WTC11 (cell line): Measurements from ENCODE around the gene TOM1L2. TPM values are rescaled to one million over a fixed set of nuclear protein-coding genes. Genes with fewer than 3 reads are reported as not detected.
A peak's percentile ranks its signal among the peaks of the same experiment; 100 is the strongest.

Experiments
- ATAC-seq: fragments of 200-7000 bp; cut with Tn5 transposase; 2 replicates; pipeline ENCODE4 v1.10.0; 2021; ENCODE audit warnings: mild to moderate bottlenecking, moderate library complexity
- CTCF ChIA-PET: fragments of 300-600 bp; sonication (Branson Sonifier 250); formaldehyde crosslinking; loops from one replicate; lab custom pipeline; 2021; ENCODE audit warnings: antibody characterized with exemption; lab: Charles Lee
- POLR2A ChIA-PET: fragments of 350-600 bp; sonication (Branson Sonifier 250); formaldehyde crosslinking; loops from one replicate; lab custom pipeline; 2021; ENCODE audit warnings: antibody characterized with exemption; lab: Charles Lee
- DNase-seq: peaks from one replicate; pipeline ENCODE4 v3.0.0; 2021; ENCODE audit warnings: low spot score
- H3K27ac Mint-ChIP-seq: 2 replicates; pipeline ENCODE4 v1.8.0; 2021; ENCODE audit warnings: mixed read lengths
- H3K27me3 Mint-ChIP-seq: 2 replicates; pipeline ENCODE4 v1.8.0; 2021; ENCODE audit warnings: low read depth, mild to moderate bottlenecking, moderate library complexity, mixed read lengths
- H3K36me3 Mint-ChIP-seq: 2 replicates; pipeline ENCODE4 v1.8.0; 2021; ENCODE audit warnings: mixed read lengths
- H3K4me1 Mint-ChIP-seq: 2 replicates; pipeline ENCODE4 v1.8.0; 2022; ENCODE audit warnings: mixed read lengths
- H3K4me3 Mint-ChIP-seq: 2 replicates; pipeline ENCODE4 v1.8.0; 2021; ENCODE audit warnings: mild to moderate bottlenecking, moderate library complexity, mixed read lengths
- H3K9me3 Mint-ChIP-seq: 2 replicates; pipeline ENCODE4 v1.8.0; 2021; ENCODE audit warnings: mixed read lengths
- ETV6 ChIP-seq: sonication (generic); formaldehyde crosslinking; IDR thresholded peaks from 2 replicates; pipeline ENCODE4 v1.8.1; 2022; ENCODE audit warnings: mild to moderate bottlenecking, missing genetic modification reagents
- NFATC4 ChIP-seq: fragments of 250-450 bp; sonication (Bioruptor Pico); IDR thresholded peaks from 2 replicates; pipeline ENCODE4 v1.9.0; 2021; ENCODE audit warnings: mild to moderate bottlenecking
- SMAD3 ChIP-seq: sonication (generic); formaldehyde crosslinking; IDR thresholded peaks from 2 replicates; pipeline ENCODE4 v1.8.0; 2022; ENCODE audit warnings: missing genetic modification reagents, mild to moderate bottlenecking, borderline replicate concordance
- SOX15 ChIP-seq: fragments of 250-450 bp; sonication (Bioruptor Pico); IDR thresholded peaks from 2 replicates; pipeline ENCODE4 v1.9.0; 2021; ENCODE audit warnings: mild to moderate bottlenecking
- TCF7 ChIP-seq: sonication (generic); formaldehyde crosslinking; IDR thresholded peaks from 2 replicates; pipeline ENCODE4 v1.8.0; 2022; ENCODE audit warnings: mild to moderate bottlenecking, low read depth, missing genetic modification reagents, moderate library complexity
- TEAD4 ChIP-seq: sonication (generic); formaldehyde crosslinking; IDR thresholded peaks from 2 replicates; pipeline ENCODE4 v1.8.0; 2022; ENCODE audit warnings: mild to moderate bottlenecking, missing genetic modification reagents
- ZNF219 ChIP-seq: sonication (generic); formaldehyde crosslinking; IDR thresholded peaks from 2 replicates; pipeline ENCODE4 v1.8.0; 2023; ENCODE audit warnings: missing genetic modification reagents, mild to moderate bottlenecking, borderline replicate concordance
- ZNF423 ChIP-seq: fragments of 250-450 bp; sonication (Bioruptor Pico); IDR thresholded peaks from 2 replicates; pipeline ENCODE4 v2.1.2; 2022; ENCODE audit warnings: mild to moderate bottlenecking, moderate library complexity
- total RNA-seq: library from RNA; stranded (reverse); gene quantifications from 3 replicates; pipeline ENCODE4 v1.2.3, GENCODE V29; 2021
- TF ChIP-seq, protein P1 (sequence below): sonication (generic); formaldehyde crosslinking; IDR thresholded peaks from 2 replicates; pipeline ENCODE4 v1.8.1; 2023; ENCODE audit warnings: mild to moderate bottlenecking, missing genetic modification reagents, moderate library complexity
- TF ChIP-seq, protein P2 (sequence below): fragments of 250-450 bp; sonication (Bioruptor Pico); IDR thresholded peaks from 2 replicates; pipeline ENCODE4 v1.9.0; 2021; ENCODE audit warnings: mild to moderate bottlenecking, borderline replicate concordance
- TF ChIP-seq, protein P3 (sequence below): fragments of 250-450 bp; sonication (Bioruptor Pico); conservative IDR thresholded peaks from 2 replicates; pipeline ENCODE4 v1.9.0; 2021; ENCODE audit warnings: mild to moderate bottlenecking
- TF ChIP-seq, protein P4 (sequence below): sonication (generic); formaldehyde crosslinking; IDR thresholded peaks from 2 replicates; pipeline ENCODE4 v1.8.0; 2023; ENCODE audit warnings: missing genetic modification reagents

Gene TOM1L2
- total RNA-seq, 1 experiment from 2014 or later, result 6.4 TPM

DNA sequence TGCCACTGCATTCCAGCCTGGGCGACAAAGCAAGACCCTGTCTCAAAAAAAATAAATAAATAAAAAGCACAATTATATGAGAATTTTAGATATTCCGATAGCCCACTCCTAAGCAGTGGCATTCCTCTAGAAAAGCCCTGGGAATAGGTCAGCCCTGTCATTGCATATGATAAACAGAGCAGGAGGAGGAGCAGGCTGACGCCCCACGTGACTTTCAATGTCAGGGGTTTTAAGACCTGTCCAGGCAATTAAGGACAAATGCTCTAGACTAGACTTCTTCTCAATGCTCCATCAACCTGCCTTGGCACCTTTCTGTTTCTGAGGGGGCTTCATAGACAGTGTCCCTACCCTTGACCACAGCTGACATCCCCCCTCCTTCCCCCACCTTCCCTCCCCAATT lies 7.5 kb downstream of the TOM1L2 start:
- TF ChIP-seq SMAD3 (CRISPR knock-in tag) (no peak), SOX15 (CRISPR knock-in tag) (no peak), ETV6 (CRISPR knock-in tag) (no peak)
- TF ChIP-seq, protein P1, sequence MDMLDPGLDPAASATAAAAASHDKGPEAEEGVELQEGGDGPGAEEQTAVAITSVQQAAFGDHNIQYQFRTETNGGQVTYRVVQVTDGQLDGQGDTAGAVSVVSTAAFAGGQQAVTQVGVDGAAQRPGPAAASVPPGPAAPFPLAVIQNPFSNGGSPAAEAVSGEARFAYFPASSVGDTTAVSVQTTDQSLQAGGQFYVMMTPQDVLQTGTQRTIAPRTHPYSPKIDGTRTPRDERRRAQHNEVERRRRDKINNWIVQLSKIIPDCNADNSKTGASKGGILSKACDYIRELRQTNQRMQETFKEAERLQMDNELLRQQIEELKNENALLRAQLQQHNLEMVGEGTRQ (CRISPR knock-in tag), result 0 out of 2 replicates have a peak, but pooled peaks have one; percentile 18
- TF ChIP-seq, protein P2, sequence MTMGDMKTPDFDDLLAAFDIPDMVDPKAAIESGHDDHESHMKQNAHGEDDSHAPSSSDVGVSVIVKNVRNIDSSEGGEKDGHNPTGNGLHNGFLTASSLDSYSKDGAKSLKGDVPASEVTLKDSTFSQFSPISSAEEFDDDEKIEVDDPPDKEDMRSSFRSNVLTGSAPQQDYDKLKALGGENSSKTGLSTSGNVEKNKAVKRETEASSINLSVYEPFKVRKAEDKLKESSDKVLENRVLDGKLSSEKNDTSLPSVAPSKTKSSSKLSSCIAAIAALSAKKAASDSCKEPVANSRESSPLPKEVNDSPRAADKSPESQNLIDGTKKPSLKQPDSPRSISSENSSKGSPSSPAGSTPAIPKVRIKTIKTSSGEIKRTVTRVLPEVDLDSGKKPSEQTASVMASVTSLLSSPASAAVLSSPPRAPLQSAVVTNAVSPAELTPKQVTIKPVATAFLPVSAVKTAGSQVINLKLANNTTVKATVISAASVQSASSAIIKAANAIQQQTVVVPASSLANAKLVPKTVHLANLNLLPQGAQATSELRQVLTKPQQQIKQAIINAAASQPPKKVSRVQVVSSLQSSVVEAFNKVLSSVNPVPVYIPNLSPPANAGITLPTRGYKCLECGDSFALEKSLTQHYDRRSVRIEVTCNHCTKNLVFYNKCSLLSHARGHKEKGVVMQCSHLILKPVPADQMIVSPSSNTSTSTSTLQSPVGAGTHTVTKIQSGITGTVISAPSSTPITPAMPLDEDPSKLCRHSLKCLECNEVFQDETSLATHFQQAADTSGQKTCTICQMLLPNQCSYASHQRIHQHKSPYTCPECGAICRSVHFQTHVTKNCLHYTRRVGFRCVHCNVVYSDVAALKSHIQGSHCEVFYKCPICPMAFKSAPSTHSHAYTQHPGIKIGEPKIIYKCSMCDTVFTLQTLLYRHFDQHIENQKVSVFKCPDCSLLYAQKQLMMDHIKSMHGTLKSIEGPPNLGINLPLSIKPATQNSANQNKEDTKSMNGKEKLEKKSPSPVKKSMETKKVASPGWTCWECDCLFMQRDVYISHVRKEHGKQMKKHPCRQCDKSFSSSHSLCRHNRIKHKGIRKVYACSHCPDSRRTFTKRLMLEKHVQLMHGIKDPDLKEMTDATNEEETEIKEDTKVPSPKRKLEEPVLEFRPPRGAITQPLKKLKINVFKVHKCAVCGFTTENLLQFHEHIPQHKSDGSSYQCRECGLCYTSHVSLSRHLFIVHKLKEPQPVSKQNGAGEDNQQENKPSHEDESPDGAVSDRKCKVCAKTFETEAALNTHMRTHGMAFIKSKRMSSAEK (CRISPR knock-in tag), result no peak
- TF ChIP-seq, protein P3, sequence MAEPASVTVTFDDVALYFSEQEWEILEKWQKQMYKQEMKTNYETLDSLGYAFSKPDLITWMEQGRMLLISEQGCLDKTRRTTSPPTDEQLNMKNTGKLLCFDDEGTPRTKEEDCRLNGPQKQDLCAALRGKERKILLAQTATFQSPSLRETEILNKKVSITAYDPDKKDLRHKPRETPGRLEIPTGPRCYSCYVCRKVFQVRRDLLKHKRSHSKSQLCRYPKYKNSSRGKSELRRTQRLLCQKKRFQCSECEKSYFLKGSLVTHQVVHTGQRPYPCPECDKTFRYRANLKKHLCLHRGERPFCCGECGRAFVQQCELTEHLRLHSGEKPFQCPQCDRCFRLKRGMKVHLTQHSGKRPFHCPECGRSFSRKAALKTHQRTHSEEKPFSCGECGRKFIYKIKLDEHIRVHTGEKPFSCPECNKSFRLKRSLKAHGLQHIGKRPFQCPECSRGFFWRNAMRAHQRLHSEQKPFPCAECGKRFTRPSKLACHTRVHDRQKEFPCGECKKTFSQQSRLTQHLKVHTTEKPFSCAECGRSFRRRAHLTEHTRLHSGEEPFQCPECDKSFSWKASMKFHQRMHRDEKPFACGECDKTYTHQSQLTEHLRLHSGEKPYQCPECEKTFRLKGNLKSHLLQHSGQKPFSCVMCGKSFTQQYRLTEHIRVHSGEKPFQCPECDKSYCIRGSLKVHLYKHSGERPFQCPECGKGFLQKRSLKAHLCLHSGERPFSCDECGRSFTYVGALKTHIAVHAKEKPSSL (CRISPR knock-in tag), result no peak
- ATAC-seq (no peak), DNase-seq (no peak)
- peaks cover 5% of the 10 kb centered on the region; the same call in 1 of the 2 replicates for H3K4me1 Mint-ChIP-seq
- no peak overlapping the region for H3K4me3 Mint-ChIP-seq
- H3K9me3 Mint-ChIP-seq, result no peaks in the 10 kb centered on the region
- H3K36me3 Mint-ChIP-seq, result no peaks in the 10 kb centered on the region
- H3K27me3 Mint-ChIP-seq, result no peaks in the 10 kb centered on the region
- CTCF ChIA-PET, result no interaction called here
- POLR2A ChIA-PET, result no interaction called here
- no peak overlapping the region for H3K27ac Mint-ChIP-seq

DNA sequence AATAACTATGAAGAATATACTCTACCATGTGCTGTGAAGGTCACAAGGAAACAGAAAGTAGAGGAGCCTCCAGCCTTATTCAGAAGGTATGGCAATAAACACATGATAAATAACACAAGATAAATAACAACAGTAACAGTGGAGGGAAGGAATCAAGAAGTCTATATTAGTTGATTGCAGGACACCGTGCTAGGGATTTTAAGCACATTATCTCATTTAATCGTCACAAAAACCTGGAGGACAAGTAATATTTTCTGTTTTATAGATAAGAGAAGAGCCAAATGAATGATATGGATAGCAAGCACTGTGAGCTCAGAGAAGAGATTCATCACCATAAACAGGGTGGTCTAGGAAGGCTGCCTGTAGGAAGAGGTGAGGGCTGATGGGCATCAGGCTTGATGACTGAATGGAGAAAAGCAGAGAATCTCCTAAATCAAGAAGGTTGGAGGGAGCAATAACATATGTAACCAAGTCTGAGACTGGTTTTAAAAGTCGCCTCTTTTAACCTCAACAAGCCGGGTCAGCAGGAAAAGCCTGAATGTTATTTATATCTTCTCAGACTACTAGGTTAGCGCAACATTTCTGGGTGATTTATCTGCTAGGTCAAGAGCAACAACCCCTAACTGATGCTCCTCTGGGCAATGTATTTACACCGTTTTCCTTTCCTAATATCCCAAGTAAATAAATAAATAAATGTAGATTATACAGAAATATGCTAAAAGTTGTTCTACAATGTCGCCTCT lies 8.3 kb downstream of the TOM1L2 start:
- TF ChIP-seq TEAD4 (CRISPR knock-in tag), result no peak
- no peak for TF ChIP-seq TCF7 (CRISPR knock-in tag)
- TF ChIP-seq, protein P4, sequence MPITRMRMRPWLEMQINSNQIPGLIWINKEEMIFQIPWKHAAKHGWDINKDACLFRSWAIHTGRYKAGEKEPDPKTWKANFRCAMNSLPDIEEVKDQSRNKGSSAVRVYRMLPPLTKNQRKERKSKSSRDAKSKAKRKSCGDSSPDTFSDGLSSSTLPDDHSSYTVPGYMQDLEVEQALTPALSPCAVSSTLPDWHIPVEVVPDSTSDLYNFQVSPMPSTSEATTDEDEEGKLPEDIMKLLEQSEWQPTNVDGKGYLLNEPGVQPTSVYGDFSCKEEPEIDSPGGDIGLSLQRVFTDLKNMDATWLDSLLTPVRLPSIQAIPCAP (CRISPR knock-in tag), result no peak
- no peak for TF ChIP-seq NFATC4 (CRISPR knock-in tag)
- TF ChIP-seq ZNF219 (CRISPR knock-in tag), result no peak
- TF ChIP-seq, protein P1 (CRISPR knock-in tag), result no peak
- TF ChIP-seq ZNF423 (CRISPR knock-in tag), result no peak
- TF ChIP-seq, all 79 proteins: peak for 0
- DNase-seq (no peak), ATAC-seq (no peak)
- Mint-ChIP-seq H3K4me3 (no peak overlapping the region), H3K27me3 (no peaks in the 10 kb centered on the region), H3K36me3 (no peaks in the 10 kb centered on the region), H3K27ac (no peak overlapping the region), H3K9me3 (no peaks in the 10 kb centered on the region), H3K4me1 (peaks cover 9% of the 10 kb centered on the region)
- ChIA-PET POLR2A (no interaction called here), CTCF (no interaction called here)
